Gastroesophageal sphincter (tissue), 4 donors: ENCODE data around the gene ITPKA. TPM values are rescaled to one million over a fixed set of nuclear protein-coding genes. Genes with fewer than 3 reads are reported as not detected.

Experiments used
- ATAC-seq: fragments of 150-250 bp; one replicate; pipeline ENCODE4 v1.9.1; 2016; ENCODE audit warnings: mild to moderate bottlenecking, moderate library complexity
- H3K27ac ChIP-seq, 4 donors: fragments of 200-600 bp; sonication (generic) in 3 of 4; 1 replicate in 3 of 4; 2 replicates in 1 of 4; pipeline ENCODE4 v1.5.1; 2016 to 2019
- H3K27me3 ChIP-seq: fragments of 200-600 bp; sonication (generic); one replicate; pipeline ENCODE4 v1.5.1; 2019
- H3K36me3 ChIP-seq, 2 donors: fragments of 200-600 bp; sonication (generic); one replicate each; pipeline ENCODE4 v1.5.1; 2019; ENCODE audit warnings: control low read depth in 1 of 2
- H3K4me1 ChIP-seq, 3 donors: fragments of 200-600 bp; sonication (generic); 1 replicate in 2 of 3; 2 replicates in 1 of 3; pipeline ENCODE4 v1.5.1; 2016 to 2019; ENCODE audit warnings: control low read depth in 2 of 3
- H3K4me3 ChIP-seq, 2 donors: fragments of 200-600 bp; sonication (generic); one replicate each; pipeline ENCODE4 v1.5.1; 2019; ENCODE audit warnings: mild to moderate bottlenecking in 1 of 2, moderate library complexity in 1 of 2
- H3K9me3 ChIP-seq, 3 donors: fragments of 200-600 bp; sonication (generic); one replicate each; pipeline ENCODE4 v1.5.1; 2017 to 2019; ENCODE audit warnings: control low read depth in 2 of 3
- EP300 ChIP-seq: sonication (generic); formaldehyde crosslinking; IDR thresholded peaks from one replicate; pipeline ENCODE4 v1.6.1; 2017; ENCODE audit warnings: antibody characterized with exemption, mild to moderate bottlenecking
- POLR2A ChIP-seq, 2 donors: fragments of 450-650 bp; IDR thresholded peaks; one replicate each; pipeline ENCODE4 v1.6.1; 2017; ENCODE audit warnings: antibody characterized with exemption in 2 of 2, mild to moderate bottlenecking in 2 of 2, moderate library complexity in 1 of 2
- POLR2AphosphoS5 ChIP-seq: sonication (generic); formaldehyde crosslinking; IDR thresholded peaks from one replicate; pipeline ENCODE4 v1.6.1; 2017; ENCODE audit warnings: antibody characterized with exemption
- WGBS, 2 donors: methylation state at CpG; one replicate each; pipeline ENCODE4 v1.1.5; 2018; ENCODE audit warnings: low coverage in 1 of 2; 5-methylcytosine and 5-hydroxymethylcytosine counted together
- total RNA-seq, 4 donors: library from RNA; depleted of rRNA; stranded (reverse); fragments of >200 nt; gene quantifications; one replicate each; pipeline ENCODE4 v1.1.0, GENCODE V29; 2016
- TF ChIP-seq, protein P1 (sequence below), 4 experiments: fragments of 200-600 bp in 2 of 4; fragments of 450-650 bp in 2 of 4; sonication (generic) in 1 of 4; IDR thresholded peaks; one replicate each; pipeline ENCODE4 v1.5.1; 2017 to 2019; ENCODE audit warnings: antibody characterized with exemption in 4 of 4, mild to moderate bottlenecking in 2 of 4, moderate library complexity in 2 of 4

Gene ITPKA
- total RNA-seq, 4 donors from 2014 or later = 0.85 to 1.2 (median 0.94) TPM; not detected in 1

GRCh38 chr15:41483115-41483514 is 10.6 kb upstream of the ITPKA start:
- H3K4me1 ChIP-seq = no peaks in the 10 kb centered on the region
- no peak overlapping the region for H3K27ac ChIP-seq
- TF ChIP-seq, protein P1, sequence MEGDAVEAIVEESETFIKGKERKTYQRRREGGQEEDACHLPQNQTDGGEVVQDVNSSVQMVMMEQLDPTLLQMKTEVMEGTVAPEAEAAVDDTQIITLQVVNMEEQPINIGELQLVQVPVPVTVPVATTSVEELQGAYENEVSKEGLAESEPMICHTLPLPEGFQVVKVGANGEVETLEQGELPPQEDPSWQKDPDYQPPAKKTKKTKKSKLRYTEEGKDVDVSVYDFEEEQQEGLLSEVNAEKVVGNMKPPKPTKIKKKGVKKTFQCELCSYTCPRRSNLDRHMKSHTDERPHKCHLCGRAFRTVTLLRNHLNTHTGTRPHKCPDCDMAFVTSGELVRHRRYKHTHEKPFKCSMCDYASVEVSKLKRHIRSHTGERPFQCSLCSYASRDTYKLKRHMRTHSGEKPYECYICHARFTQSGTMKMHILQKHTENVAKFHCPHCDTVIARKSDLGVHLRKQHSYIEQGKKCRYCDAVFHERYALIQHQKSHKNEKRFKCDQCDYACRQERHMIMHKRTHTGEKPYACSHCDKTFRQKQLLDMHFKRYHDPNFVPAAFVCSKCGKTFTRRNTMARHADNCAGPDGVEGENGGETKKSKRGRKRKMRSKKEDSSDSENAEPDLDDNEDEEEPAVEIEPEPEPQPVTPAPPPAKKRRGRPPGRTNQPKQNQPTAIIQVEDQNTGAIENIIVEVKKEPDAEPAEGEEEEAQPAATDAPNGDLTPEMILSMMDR (IDR thresholded peaks at IDR 0.05) = no peak
- TF ChIP-seq POLR2AphosphoS5 = no peak
- no peak for TF ChIP-seq POLR2A (IDR thresholded peaks at IDR 0.05)
- no peak for TF ChIP-seq EP300
- peaks cover 0 to 63% of the 10 kb centered on the region in 2 donors for H3K36me3 ChIP-seq
- H3K9me3 ChIP-seq = no peaks in the 10 kb centered on the region
- no peak for ATAC-seq
- H3K27me3 ChIP-seq = peaks cover 11% of the 10 kb centered on the region
- H3K4me3 ChIP-seq = no peak overlapping the region

- no peak for ATAC-seq
Measured at GRCh38 chr15:41483519-41483918, 10.2 kb upstream of the ITPKA start.

DNA sequence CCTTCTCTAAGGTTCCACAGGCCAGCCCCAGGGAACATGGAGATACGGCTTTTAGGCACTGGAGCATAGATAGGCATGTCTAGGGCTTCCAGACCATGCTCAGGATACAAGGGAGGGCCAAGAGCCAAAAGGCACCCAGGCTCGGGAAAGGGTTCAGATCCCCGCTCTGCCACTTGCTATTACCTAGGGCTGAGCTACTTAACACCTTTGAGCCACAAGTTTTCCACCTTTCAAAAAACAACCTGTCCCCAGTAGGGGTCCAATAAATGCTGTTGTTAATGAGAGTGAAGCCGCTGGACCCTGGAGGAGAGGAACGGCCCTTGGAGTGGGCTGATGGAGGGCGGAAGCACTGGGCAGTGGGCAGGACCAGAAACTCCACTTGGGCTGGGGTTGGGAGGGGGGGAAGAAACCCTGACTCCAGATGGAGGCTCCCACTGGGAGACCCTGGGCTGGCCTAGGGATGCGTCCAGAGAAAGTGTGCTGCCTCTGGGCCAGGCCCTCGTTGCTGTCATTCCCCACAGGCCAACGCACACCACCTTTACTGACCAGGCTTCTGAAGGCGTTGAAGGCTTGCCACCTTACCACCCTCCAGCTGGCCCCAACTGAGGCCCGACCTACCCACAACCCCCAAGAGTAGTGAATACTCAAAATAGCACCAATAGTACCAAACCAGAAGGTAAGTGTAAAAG is 8.6 kb upstream of the ITPKA start:
- Histone ChIP-seq H3K4me3 (no peak overlapping the region), H3K4me1 (no peaks in the 10 kb centered on the region), H3K9me3 (no peaks in the 10 kb centered on the region), H3K36me3 (peaks cover 0 to 43% of the 10 kb centered on the region in 2 donors), H3K27me3 (peaks cover 27% of the 10 kb centered on the region), H3K27ac (no peak overlapping the region)
- TF ChIP-seq EP300 (no peak), POLR2A (IDR thresholded peaks at IDR 0.05) (no peak), POLR2AphosphoS5 (no peak)
- TF ChIP-seq, protein P1 (IDR thresholded peaks at IDR 0.05) = no peak
- 78% methylated on average over 3 of the region's 11 CpGs; no CpG with 5 or more reads in 1 of the 2 donors for WGBS, 2 donors
- ATAC-seq = no peak

More at GRCh38 chr15:41483519-41483918, 10.2 kb upstream of the ITPKA start:
- no peak overlapping the region for H3K4me3 ChIP-seq
- WGBS, 2 donors = 83 to 100% methylated on average over 2 of the region's 2 CpGs
- TF ChIP-seq EP300 = no peak
- no peak for TF ChIP-seq POLR2A (IDR thresholded peaks at IDR 0.05)
- TF ChIP-seq POLR2AphosphoS5 = no peak
- TF ChIP-seq, protein P1 (IDR thresholded peaks at IDR 0.05) = no peak
- peaks cover 0 to 59% of the 10 kb centered on the region in 2 donors for H3K36me3 ChIP-seq
- H3K27ac ChIP-seq = no peak overlapping the region
- peaks cover 13% of the 10 kb centered on the region for H3K27me3 ChIP-seq
- no peaks in the 10 kb centered on the region for H3K4me1 ChIP-seq
- H3K9me3 ChIP-seq = no peaks in the 10 kb centered on the region

DNA sequence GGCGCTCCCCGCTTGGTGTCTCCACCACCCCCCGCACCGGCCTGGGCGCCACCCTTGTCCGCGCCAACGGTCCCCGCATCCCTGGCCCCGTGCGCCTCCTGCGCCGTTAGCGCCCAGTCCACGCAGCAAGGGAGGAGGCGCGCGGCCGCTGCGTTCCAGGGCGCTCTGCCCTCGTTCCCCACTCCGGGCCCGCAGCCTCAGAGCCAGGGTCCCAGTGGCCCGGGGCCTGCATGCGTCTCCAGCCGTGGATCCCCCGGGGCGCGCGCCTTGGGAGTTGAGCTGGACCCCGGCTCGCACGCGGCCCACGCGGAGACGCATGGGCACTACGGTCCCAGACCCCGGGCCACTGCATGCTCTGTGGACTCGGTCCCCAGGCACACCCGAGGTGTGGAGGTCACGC is 7.4 kb upstream of the ITPKA start:
- ATAC-seq = no peak
- TF ChIP-seq, protein P1 (IDR thresholded peaks at IDR 0.05) = no peak
- TF ChIP-seq POLR2A (IDR thresholded peaks at IDR 0.05) (no peak), POLR2AphosphoS5 (no peak)
- WGBS, 2 donors = 69% methylated on average over 6 of the region's 43 CpGs; no CpG with 5 or more reads in 1 of the 2 donors

GRCh38 chr15:41487381-41487780 is 6.3 kb upstream of the ITPKA start:
- no peak overlapping the region for H3K4me3 ChIP-seq
- peaks cover 0 to 20% of the 10 kb centered on the region in 2 donors for H3K36me3 ChIP-seq
- WGBS, 2 donors = 50 to 60% methylated on average over 1 to 3 of the region's 9 CpGs
- TF ChIP-seq EP300 = no peak
- no peak for TF ChIP-seq POLR2A (IDR thresholded peaks at IDR 0.05)
- TF ChIP-seq POLR2AphosphoS5 = no peak
- TF ChIP-seq, protein P1 (IDR thresholded peaks at IDR 0.05) = no peak
- H3K27me3 ChIP-seq = peaks cover 35% of the 10 kb centered on the region
- ATAC-seq = no peak
- no peak overlapping the region for H3K27ac ChIP-seq
- no peaks in the 10 kb centered on the region for H3K9me3 ChIP-seq
- peaks cover 0 to 8% (median 2%) of the 10 kb centered on the region in 3 donors for H3K4me1 ChIP-seq

More for the DNA sequence above, 7.4 kb upstream of the ITPKA start:
- Histone ChIP-seq H3K36me3 (peaks cover 0 to 31% of the 10 kb centered on the region in 2 donors), H3K4me3 (no peak overlapping the region), H3K4me1 (no peaks in the 10 kb centered on the region), H3K27me3 (peaks cover 35% of the 10 kb centered on the region), H3K27ac (no peak overlapping the region), H3K9me3 (no peaks in the 10 kb centered on the region)
